Measurements from ENCODE around the gene HSPA1A.
A peak's percentile ranks its signal among the peaks of the same experiment; 100 is the strongest.

Gene HSPA1A
- 32.0 to 592 (median 51.3) reads per million in 18 experiments for total RNA-seq

DNA sequence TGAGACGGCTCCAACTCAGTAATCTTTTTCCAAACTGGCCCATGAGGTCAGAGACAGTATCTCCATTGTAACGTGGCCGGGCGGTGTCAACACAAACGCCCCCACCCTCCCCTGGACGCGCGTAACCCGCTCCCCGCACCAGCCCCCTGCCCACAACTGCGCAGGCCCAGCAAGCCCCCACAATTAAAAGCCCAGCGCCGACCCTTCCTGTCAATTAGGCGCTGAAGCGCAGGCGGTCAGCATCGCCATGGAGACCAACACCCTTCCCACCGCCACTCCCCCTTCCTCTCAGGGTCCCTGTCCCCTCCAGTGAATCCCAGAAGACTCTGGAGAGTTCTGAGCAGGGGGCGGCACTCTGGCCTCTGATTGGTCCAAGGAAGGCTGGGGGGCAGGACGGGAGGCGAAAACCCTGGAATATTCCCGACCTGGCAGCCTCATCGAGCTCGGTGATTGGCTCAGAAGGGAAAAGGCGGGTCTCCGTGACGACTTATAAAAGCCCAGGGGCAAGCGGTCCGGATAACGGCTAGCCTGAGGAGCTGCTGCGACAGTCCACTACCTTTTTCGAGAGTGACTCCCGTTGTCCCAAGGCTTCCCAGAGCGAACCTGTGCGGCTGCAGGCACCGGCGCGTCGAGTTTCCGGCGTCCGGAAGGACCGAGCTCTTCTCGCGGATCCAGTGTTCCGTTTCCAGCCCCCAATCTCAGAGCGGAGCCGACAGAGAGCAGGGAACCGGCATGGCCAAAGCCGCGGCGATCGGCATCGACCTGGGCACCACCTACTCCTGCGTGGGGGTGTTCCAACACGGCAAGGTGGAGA lies at the start of gene HSPA1A, which contains the start of gene HSPA1L:
HSPA1A (plus strand) TSS at position 519 of the 814 bp plus-strand sequence; CDS start at position 733, 214 bp downstream.
HSPA1L (minus strand) TSS at position 259 of the 814 bp plus-strand sequence. CDS start 3,311 bp downstream, outside the sequence.
- peak; percentile 94 to 95 for DNase-seq

DNA sequence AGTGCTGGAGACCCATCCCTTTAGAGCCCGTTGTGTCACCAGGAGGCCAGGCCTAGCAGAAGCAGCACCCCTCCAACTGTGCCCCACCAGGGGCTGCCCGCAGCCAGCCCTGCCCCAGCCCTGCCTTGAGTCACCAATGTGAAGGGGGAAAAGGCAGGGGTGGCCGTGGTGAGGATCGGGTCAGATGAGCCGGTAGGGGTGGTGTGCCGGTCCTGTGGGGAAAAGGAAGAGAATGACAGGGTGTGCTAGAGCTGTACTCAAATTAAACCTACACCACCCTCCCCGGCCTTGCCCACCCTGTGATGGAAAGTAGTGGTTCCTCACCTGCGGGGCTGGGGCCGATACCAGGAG lies 49.8 kb upstream of the HSPA1A start:
- no peak for DNase-seq

DNA sequence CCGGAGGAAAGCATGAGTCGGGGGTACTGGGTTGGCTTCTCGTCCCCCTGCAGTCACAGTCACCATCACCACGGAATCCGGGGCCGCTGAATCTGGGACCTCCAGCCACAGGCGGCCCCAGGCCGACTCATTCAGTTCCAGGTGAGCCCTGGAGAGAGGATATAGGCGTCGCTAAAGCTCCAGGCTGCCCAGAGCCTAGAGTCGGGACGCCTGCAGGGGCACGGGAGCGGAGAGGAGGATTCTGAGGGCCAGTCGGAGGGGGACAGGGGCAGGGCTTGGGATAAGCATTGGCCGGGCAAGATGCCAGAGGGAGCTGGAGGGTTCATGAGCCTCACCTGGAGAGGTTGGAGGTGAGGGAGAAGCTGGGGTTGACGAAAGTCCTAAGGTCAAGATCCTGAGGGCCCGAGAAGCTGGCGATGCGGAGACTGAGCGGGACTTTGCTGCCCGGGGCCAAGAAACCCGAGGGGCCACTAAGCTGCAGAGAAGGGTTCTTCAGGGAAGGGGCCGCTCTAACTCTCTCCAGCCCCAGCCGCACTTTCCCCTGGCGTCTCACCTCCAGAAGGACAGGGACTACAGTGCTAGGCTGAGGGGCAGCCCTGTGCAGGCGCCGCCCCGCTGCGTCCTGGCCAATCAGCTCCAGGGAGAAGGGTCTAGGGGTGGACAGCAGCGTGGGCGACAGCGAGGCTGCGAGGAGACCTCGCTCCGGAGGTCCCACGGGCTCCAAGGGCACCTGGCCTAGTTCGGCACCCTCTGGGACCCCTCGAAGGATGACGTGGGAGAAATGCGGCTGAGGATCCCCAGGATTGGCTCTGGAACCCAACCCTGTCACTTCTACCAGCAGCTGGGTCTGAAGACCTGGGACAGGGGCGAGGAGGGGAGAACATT lies 49.2 kb upstream of the HSPA1A start:
- DNase-seq = no peak

DNA sequence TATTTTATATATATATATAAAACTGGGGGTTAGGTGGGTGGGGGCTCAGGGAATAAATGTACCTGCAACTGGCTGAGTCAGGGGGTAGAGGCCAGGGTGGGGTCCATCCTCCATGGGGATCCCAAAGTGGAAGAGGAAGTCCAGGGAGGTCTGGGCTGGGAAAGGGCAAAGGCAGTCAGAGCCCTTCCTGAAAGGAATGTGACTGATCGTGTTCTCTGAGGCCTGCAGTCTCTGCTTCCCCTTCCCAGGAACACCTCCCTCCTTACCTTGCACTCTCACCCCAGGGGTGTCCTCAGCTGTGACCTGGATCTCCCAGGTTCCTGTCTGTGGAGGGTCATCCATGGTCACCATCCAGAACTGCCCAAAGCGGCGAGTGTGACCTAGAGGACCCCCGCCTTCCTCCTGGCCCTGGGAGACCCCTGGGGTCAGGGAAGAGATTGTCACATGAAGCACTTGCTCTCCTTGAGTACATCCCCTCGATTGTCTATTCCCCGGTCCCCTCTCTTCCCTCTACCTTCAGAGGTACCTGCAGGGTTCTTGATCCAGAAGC lies 48.2 kb upstream of the HSPA1A start:
- no peak for DNase-seq

DNA sequence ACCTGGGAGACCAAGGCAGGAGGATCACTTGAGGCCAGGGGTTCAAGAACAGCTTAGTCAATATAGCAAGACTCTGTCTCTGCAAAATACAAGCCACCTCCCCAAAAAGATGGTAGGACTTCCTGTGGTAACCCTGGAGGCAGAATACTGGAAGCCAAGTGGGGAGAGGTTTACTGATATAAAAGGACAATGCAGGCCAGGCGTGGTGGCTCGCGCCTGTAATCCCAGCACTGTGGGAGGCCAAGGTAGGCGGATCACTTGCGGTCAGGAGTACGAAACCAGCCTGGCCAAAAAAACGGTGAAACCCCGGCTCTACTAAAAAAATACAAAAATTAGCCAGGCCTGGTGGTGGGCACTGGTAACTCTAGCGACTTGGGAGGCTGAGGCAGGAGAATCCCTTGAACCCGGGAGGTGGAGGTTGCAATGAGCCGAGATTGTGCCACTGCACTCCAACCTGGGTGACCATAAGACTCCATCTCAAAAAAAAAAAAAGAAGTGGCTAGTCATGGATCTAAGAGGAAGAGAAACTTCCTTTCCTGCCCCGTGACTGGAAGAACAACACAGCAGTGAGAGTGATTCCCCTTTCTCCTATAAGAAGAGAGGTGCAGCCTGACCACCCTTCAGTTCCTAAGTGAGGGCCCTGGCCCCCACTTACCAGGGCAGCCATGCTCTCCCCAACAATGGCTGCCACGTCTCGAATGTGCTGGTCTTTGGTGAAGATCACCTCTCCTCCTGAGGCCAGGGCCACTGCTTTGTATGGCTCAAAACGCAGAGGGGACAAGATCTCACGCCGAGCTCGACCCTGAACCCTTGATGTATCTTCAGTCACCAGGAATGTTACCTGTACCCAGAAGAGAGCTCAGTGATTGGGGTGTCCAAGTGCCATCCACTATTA lies 46.7 kb upstream of the HSPA1A start:
- peak; percentile 85 to 86 for DNase-seq

DNA sequence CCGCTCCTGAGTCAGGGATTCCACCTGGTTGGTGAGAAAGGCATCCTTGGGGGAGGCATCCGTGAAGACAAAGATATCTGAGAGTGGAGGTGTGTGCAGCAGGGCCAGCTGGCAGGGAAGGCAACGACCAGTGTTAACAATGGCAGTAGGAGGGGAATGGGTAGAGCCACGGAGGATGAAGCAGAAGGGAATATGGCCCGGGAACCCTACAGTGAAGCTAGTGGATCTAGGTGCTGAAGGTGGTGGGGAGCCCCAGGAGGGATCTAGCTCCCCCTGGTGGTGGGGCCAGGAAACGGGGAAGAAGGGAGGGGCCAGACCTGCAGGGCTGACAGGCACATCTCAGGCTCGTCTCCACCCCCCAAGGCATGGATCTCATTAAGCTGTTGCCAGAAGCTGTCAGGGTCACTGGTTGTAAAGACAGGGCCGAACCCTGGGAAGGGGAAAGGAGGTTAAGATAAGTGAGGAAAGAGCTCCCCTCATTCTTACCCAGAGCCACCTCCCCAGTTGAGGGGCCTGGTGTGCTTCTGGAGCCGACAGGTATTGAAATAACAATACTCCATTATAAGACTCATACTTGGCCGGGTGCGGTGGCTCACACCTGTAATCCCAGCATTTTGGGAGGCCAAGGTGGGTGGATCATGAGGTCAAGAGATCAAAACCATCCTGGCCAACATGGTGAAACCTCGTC lies 45.5 kb upstream of the HSPA1A start:
- DNase-seq = peak; percentile 78 to 89

DNA sequence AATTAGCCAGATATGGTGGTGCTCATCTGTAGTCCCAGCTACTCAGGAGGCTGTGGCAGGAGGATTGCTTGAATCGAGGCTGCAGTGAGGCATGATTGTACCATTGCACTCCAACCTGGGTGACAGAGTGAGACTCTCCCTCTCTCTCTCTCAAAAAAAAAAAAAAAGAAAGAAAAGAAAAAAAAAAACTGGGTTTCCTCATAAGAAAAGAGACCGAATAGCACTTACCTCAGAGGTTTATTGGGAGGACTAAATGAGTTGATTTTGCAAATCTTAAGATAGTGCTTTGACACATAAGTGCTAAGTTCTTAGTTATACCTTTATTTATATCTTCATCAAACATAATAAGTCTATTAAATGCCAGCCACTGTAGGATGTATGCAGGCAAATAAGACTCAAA lies 44.5 kb upstream of the HSPA1A start:
- DNase-seq = no peak

DNA sequence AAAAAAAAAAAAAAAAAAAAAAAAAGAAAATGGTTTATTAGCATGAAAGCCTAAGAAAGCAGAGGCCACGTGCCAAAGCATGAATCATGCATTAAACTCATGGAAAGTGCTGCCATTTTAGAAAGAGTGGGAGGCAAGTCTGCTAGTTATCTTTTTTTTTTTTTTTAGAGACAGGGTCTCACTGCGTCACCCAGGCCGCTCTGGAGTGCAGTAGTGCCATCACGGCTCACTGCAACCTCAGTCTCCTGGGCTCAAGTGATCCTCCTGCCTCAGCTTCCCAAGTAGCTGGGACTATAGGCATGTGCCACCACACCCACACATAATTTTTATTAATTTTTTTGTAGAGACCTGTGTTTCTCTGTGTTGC lies 43.4 kb upstream of the HSPA1A start:
- DNase-seq = no peak

DNA sequence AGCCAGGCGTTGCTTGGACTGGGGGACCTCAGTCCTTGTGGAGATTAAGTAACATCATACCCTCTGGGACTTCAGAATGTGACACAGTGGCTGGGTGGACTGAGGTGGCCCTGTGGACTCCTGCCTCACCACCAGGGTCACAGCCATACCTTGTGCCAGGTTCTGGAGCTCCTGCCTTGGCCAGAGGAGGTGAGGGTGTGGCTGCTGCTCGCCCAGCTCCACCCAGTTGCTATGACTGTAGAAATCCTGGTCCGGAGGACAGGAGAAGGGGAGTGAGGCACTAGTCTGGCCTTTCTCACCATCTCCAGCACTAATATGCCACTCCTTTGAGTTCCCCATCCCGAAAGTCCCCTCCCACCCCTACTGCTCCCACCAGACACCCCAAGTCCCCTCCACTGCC lies 40.2 kb upstream of the HSPA1A start:
- DNase-seq = no peak

DNA sequence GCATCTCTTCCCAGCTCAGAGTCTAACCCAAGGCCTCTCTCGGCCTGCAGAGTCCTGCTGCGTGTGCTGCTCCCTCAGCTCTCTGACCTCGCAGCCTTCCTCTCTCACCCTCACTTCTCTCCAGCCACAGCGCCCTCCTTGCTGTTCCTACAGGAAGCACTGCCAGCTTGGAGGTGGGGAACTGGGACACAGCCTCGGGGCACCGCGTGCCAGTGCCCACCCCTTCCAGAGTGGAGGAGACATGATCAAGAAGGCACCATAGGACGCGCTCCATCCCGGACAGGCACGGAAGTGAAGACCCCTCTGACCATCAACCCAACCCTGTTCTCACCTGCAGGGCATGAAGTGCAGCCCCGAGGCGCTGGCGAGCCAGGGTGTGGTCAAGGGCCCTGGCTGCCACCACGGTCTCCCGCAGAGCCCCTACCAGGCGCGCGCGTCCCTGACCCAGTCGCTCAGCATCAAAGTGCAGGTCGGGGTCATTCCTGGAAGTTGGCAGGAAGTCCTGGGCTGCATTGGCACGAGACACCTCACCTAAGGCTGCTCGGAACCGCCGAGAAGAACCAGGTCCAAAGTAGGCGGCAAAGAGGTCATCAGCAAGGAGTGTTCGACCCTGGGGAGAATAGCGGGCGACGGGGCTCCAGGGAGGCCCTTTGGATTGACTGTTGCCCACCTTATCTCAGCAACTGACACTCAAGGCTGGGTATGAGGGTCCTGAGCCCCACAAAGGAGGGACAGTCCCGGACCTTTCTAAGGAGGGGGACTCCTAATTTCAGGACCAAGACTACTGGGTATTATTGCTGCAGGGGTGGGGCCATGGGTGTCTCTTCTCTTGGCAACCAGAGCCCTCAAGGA lies 39.5 kb upstream of the HSPA1A start:
- no peak for DNase-seq

DNA sequence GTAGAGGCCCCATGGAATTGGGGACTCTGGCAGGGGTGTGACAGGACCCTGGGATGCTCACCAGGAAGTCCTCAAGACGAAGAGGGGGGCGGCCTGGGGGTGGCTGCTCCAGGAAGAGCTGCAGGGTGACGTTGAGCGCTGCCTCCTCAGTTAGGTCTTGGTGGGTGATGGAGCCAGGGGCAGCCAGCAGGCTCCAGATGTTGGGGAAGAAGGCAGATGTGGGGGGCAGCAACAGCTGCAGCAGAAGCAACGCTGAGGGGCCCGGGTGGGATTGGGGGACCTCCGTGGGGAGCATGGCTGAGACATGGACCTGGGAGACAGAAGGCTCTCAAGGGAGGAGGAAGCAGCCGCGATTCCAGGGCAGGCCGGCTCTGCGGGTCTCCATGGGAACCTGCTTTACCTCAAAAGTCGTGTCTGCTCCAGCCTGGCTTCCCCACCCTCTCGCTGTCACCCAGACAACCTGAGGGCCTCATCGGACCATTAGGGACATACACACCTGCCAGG lies 38.8 kb upstream of the HSPA1A start:
- DNase-seq = no peak

DNA sequence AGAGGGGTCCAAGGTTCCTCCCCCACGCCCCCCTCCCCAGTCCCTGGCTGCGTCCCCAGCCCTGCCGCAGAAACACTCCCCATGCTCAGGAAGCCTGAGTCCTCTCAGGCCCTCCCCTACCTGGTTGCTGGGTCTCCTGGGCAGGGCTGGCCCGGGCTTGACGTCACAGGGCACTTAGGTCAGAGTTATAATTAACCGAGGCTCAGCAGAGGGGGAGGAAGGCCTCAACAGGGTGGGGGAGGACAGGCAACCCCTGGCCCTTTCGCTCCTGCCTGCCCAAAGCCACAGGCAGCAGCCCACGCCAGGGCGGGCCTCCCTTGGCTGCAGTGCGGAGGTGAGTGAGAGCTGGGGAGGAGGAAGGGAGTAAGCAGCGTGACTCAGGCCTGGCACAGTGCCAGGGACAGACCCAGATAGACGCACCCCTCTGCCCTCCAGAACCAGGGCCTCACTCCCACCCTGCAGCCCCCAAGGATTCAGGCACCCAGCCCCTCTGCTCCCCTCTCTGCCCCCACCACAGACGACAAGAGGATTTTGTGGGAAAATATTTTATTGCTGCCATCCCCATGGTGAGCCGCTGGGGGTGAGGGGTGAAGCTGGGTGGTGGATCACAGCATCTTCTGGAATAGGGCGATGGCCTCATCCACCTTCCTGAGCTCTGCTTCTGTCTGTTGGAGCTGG lies 38.2 kb upstream of the HSPA1A start, which contains the start of gene VWA7:
VWA7 (minus strand) TSS at position 340 of the 678 bp plus-strand sequence. CDS start 549 bp downstream, outside the sequence.
- DNase-seq = peak; percentile 86 to 92

DNA sequence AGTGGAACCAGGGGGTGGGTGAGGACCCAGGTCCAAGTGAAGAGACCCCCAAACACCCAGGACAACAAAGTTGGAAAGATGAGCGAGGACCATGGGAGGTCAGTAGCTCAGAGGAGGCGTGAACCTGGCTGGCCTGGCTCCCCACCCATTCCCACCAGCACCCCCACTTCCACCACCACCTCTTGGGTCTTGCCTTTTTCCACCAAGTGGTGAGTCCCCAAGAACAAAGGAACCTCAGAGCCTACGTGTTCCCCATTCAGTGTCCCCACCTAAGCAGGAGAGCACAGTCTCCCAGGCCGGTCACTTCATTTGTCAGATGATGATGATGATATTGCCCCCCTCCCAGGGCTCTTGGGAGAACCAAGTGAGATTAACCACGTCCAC lies 37.7 kb upstream of the HSPA1A start:
- no peak for DNase-seq

DNA sequence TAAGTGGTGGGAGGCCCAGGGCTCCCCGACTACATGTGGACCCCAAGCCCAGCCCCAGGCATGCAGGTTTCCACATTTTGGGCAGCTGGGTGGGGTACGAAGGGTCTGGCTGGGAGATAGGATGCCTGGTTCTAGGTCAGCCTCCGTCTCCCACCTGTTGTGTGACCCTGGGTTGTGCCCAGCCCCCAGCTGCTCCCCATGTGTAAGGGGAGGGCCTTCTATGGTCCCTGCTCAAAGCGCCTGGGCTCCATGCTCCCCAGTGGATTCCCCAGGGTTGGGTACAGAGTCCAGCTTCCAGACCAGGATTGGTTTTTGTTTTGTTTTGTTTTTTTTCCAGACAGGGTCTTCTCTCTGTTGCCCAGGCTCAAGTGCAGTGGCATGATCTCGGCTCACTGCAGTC lies 37.1 kb upstream of the HSPA1A start:
- no peak for DNase-seq

DNA sequence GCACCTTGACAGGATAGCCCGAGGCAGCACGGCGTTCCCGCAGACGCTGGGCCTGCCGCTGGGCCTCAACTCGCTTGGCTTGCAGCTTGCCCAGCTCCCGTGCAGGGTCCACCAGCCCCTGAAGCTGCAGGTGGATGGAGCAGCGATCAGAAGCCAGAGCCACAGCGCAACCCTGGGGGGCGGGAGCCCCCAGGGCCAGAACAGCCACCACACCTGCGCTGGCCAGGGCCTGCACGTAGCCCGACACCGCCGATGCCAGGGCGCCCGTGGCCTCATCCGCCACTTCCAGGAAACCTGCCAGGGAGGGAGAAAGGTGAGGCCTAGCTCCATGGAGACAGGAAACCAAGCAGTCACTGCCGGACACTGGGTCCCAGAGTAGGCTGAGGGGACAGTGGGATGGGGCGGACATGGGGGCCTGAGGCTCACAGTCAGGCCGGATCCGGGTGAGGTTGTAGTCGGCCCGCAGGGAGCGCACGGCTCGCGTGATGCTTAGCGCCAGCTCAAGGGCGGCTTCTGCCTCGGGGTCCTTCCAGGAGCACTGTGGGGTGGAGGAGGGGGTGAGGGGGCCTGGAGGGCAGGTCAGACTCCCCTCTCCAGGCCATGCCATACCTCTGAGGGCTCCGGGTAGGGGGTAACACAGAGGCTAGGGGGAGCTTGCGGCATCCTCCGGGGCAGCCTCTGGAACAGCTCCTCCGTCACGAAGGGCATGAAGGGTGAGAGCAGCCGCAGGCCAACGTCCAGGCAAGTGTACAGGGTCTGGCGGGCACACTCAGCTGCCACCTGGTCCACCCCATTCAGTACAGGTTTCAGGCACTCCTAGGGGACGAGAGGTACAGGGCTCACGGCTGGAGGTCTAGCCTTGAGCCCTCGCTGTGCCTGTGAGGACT lies 36.1 kb upstream of the HSPA1A start:
- DNase-seq = no peak

DNA sequence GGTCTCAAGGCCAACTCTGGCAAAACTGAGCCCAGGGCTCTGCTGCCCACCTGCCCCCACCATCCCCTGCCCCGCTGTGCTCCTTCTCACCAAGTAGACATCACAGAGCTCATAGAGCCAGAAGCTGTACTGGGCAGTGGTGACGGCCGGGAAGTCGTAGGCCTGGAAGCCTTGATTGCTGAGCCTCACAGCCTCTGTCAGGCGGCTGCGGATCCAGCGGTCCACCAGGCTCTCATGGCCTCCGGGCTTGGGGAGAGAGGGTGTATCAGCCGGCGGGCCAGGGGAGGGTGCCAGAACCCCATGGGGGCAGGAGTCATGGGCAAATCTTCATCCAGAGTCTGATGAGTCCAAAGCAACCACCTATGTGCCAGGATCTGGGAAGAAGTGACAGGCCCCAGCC lies 35.4 kb upstream of the HSPA1A start:
- DNase-seq = no peak

DNA sequence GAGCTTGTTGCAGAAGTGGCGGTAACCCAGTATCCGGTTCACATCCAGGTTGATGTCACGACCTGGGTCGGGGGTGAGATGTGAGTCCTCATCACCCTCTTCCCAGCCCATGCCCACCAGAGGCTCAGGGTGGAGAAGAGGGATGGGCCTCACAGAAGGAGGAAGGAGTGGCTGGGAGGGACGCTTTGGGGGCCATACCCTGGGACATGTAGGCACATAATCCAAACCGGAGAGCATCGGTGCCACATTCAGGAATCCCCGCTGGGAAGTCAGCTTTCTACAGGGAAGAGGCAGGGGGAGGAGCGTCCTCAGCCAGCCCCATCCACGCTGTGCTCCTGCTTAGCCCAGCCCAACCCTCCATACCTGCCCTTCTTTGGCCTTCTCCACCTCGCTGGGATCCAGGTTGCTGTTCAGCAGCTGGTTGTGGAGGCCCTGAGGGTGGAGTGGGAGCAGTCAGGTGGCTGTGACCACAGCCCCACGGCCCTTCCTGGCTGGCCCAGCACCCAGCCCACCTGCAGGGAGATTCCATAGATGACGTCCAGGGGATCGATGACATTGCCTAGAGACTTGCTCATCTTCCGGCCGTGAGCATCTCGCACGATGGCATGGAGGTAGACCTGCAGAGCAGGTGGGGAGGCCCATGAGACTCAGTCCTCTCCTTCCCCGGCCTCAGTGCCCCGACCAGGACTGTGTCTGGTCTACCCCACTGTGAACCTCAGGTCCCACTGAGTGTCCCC lies 34.7 kb upstream of the HSPA1A start:
- no peak for DNase-seq
